GM12801 (cell line): ENCODE results near the gene SRF.

Experiments used
- CTCF ChIP-seq: IDR thresholded peaks from one replicate; pipeline ENCODE4 v1.5.1; 2011; ENCODE audit warnings: control low read depth; ENCODE audit not compliant: insufficient read length; ENCODE audit errors: extremely low read depth

Gene SRF

GRCh38 chr6:43202451-43202850 is 31.4 kb downstream of the SRF start:
- no peak for TF ChIP-seq CTCF

- no peak for TF ChIP-seq CTCF
These were observed 32.1 kb downstream of the SRF start for GRCh38 chr6:43203029-43203717.

GRCh38 chr6:43203718-43204095 is 32.6 kb downstream of the SRF start:
- no peak for TF ChIP-seq CTCF

- TF ChIP-seq CTCF: no peak
These were observed 33.4 kb downstream of the SRF start for GRCh38 chr6:43204271-43205105.

- TF ChIP-seq CTCF: no peak
These were observed 34.8 kb downstream of the SRF start for GRCh38 chr6:43205849-43206248.

- no peak for TF ChIP-seq CTCF
These were observed 36.2 kb downstream of the SRF start for GRCh38 chr6:43207286-43207685.

- TF ChIP-seq CTCF: no peak
These were observed 40.9 kb downstream of the SRF start for GRCh38 chr6:43211955-43212354.
